Spleen (tissue), 7 donors: Measurements from ENCODE around the gene AFAP1L1.

Source experiments
- POLR2A ChIP-seq, 3 donors: fragments of 450-650 bp; IDR thresholded peaks; one replicate each; pipeline ENCODE4 v1.5.1; 2017; ENCODE audit warnings: antibody characterized with exemption in 3 of 3, mild to moderate bottlenecking in 1 of 3
- TF ChIP-seq, protein P1 (sequence below), 11 experiments: fragments of 200-600 bp in 7 of 11; fragments of 450-650 bp in 4 of 11; sonication (generic) in 4 of 11; IDR thresholded peaks in 8 of 11; conservative IDR thresholded peaks in 3 of 11; 1 replicate in 7 of 11; 2 replicates in 4 of 11; pipeline versions ENCODE4 v1.4.0 to v1.8.0; 2016 to 2021; ENCODE audit warnings: antibody characterized with exemption in 11 of 11, inconsistent platforms in 4 of 11, mild to moderate bottlenecking in 1 of 11
- donor health status: DM: no; HTN: no; CAD: no; lungs with moderate emphysema.
- donor health status: DM: no; HTN: no; CAD: no.
- donor health status: DM: no; HTN: no; CAD: no.

DNA sequence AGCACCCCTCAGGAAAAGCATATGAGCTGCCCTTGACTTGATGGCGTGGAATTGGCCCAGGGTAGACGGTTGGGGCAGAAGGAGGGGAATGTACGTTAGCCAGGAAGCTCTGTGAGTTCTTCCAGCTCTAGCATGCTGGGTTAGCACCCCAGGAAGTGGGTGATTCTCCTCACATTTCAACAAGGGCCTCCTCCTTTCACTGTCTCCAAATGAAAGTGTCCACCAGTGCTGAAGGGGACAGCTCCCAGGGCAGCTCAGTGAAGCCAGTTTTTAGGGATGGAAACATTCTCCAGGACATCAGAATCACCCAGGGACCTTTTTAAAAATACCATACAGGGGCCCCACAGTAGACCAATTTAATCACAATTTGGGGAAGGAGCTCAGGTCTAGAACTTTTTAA lies 17.2 kb upstream of the AFAP1L1 start:
- TF ChIP-seq, protein P1, sequence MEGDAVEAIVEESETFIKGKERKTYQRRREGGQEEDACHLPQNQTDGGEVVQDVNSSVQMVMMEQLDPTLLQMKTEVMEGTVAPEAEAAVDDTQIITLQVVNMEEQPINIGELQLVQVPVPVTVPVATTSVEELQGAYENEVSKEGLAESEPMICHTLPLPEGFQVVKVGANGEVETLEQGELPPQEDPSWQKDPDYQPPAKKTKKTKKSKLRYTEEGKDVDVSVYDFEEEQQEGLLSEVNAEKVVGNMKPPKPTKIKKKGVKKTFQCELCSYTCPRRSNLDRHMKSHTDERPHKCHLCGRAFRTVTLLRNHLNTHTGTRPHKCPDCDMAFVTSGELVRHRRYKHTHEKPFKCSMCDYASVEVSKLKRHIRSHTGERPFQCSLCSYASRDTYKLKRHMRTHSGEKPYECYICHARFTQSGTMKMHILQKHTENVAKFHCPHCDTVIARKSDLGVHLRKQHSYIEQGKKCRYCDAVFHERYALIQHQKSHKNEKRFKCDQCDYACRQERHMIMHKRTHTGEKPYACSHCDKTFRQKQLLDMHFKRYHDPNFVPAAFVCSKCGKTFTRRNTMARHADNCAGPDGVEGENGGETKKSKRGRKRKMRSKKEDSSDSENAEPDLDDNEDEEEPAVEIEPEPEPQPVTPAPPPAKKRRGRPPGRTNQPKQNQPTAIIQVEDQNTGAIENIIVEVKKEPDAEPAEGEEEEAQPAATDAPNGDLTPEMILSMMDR (IDR thresholded peaks at IDR 0.05 in 8 of 11, conservative IDR thresholded peaks at IDR 0.05 in 3 of 11) = no peak
- TF ChIP-seq POLR2A (IDR thresholded peaks at IDR 0.05) = no peak
